ENCODE measurements around the gene ABCC6. TPM values are rescaled to one million over a fixed set of nuclear protein-coding genes. Genes with fewer than 3 reads are reported as not detected.

Gene ABCC6
- total RNA-seq, 1 donor from 2014 or later = 0.08 TPM

GRCh38 chr16:16140537-16140936, 82.8 kb downstream of the ABCC6 start:
- no peak for ATAC-seq

GRCh38 chr16:16139806-16140205, 83.5 kb downstream of the ABCC6 start:
- ATAC-seq = no peak

- no peak for ATAC-seq
Measured at GRCh38 chr16:16139061-16139460, 84.2 kb downstream of the ABCC6 start.

GRCh38 chr16:16138034-16138635, 85.2 kb downstream of the ABCC6 start:
- peak; percentile 12 for ATAC-seq

GRCh38 chr16:16137110-16137509, 86.2 kb downstream of the ABCC6 start:
- ATAC-seq = no peak

- ATAC-seq = no peak
Measured at GRCh38 chr16:16136588-16136987, 86.7 kb downstream of the ABCC6 start.

GRCh38 chr16:16133943-16134604, 89.2 kb downstream of the ABCC6 start:
- no peak for ATAC-seq

- no peak for ATAC-seq
Measured at GRCh38 chr16:16131659-16132058, 91.6 kb downstream of the ABCC6 start.

GRCh38 chr16:16131204-16131603, 92.1 kb downstream of the ABCC6 start:
- ATAC-seq = no peak

GRCh38 chr16:16127469-16128116, 95.7 kb downstream of the ABCC6 start:
- ATAC-seq = peak; percentile 87

GRCh38 chr16:16126896-16127295, 96.4 kb downstream of the ABCC6 start:
- ATAC-seq = no peak

GRCh38 chr16:16124974-16125373, 98.3 kb downstream of the ABCC6 start:
- ATAC-seq = no peak

GRCh38 chr16:16124438-16124837, 98.9 kb downstream of the ABCC6 start:
- ATAC-seq = no peak

- ATAC-seq = no peak
Measured at GRCh38 chr16:16122264-16122663, 101.0 kb downstream of the ABCC6 start.

GRCh38 chr16:16121185-16121727, 102.0 kb downstream of the ABCC6 start:
- no peak for ATAC-seq

- ATAC-seq = peak; percentile 34
Measured at GRCh38 chr16:16120382-16121184, 102.7 kb downstream of the ABCC6 start.

- ATAC-seq = no peak
Measured at GRCh38 chr16:16120044-16120381, 103.3 kb downstream of the ABCC6 start.

- ATAC-seq = no peak
Measured at GRCh38 chr16:16118337-16118736, 105.0 kb downstream of the ABCC6 start.

- ATAC-seq = no peak
Measured at GRCh38 chr16:16116841-16117240, 106.5 kb downstream of the ABCC6 start.

GRCh38 chr16:16113076-16113475, 110.2 kb downstream of the ABCC6 start:
- no peak for ATAC-seq

GRCh38 chr16:16112450-16113053, 110.7 kb downstream of the ABCC6 start:
- no peak for ATAC-seq

GRCh38 chr16:16111639-16112038, 111.7 kb downstream of the ABCC6 start:
- no peak for ATAC-seq

- no peak for ATAC-seq
Measured at GRCh38 chr16:16110111-16110490, 113.2 kb downstream of the ABCC6 start.
